Left lung (tissue), 10 donors: ENCODE data around the gene SH2D5. TPM values are rescaled to one million over a fixed set of nuclear protein-coding genes. Genes with fewer than 3 reads are reported as not detected.
A peak's percentile ranks its signal among the peaks of the same experiment; 100 is the strongest.
"Not testable (repeated sequence)": the region's sequence is repeated elsewhere in the genome, so short reads cannot be mapped to it uniquely, and the experiment has no call there.

Experiments used
- ATAC-seq: fragments of 200-7000 bp; cut with Tn5 transposase; one replicate; pipeline ENCODE4 v1.9.1; 2020; ENCODE audit warnings: moderate library complexity
- DNase-seq, 4 donors: peaks; one replicate each; pipeline ENCODE4 v3.0.0-alpha.2; 2013 to 2020
- H3K27ac ChIP-seq, 2 donors: fragments of 200-600 bp; sonication (generic) in 1 of 2; one replicate each; pipeline versions ENCODE4 v1.5.0 to v1.8.0; 2020 to 2021
- H3K27me3 ChIP-seq, 2 donors: fragments of 200-600 bp; sonication (generic) in 1 of 2; one replicate each; pipeline versions ENCODE4 v1.5.0 to v1.8.0; 2020 to 2021
- H3K36me3 ChIP-seq, 2 donors: fragments of 200-600 bp; sonication (generic) in 1 of 2; one replicate each; pipeline versions ENCODE4 v1.5.0 to v1.8.0; 2020 to 2021
- H3K4me1 ChIP-seq, 2 donors: fragments of 200-600 bp; one replicate each; pipeline ENCODE4 v1.8.0; 2021
- H3K4me3 ChIP-seq, 2 donors: fragments of 200-600 bp; sonication (generic) in 1 of 2; one replicate each; pipeline versions ENCODE4 v1.5.0 to v1.8.0; 2020 to 2021; ENCODE audit warnings: mild to moderate bottlenecking in 1 of 2
- H3K9me3 ChIP-seq, 2 donors: fragments of 200-600 bp; sonication (generic) in 1 of 2; one replicate each; pipeline versions ENCODE4 v1.5.0 to v1.8.0; 2020 to 2021
- intact Hi-C, 2 donors: fragments of 100-400 bp; cut with DNase I; formaldehyde crosslinking; loops; one replicate each; pipeline versions ENCODE4 v1.11.2 to v1.14.2; 2022
- polyA plus RNA-seq, 6 donors: library from polyadenylated mRNA; unstranded; fragments of 120-200 nt; gene quantifications; one replicate each; pipeline ENCODE4 v1.2.1, GENCODE V29; 2013; ENCODE audit not compliant: insufficient read length in 6 of 6
- total RNA-seq, 2 donors: library from RNA; stranded (reverse); fragmentation: NEBNext Ultra II Directional; extraction: Animal tissue kit (Norgen Biotek cat#: 25700); gene quantifications; one replicate each; pipeline ENCODE4 v1.2.1, GENCODE V29; 2021
- TF ChIP-seq, protein P1 (sequence below), 2 donors: fragments of 200-600 bp; sonication (generic) in 1 of 2; IDR thresholded peaks; one replicate each; pipeline versions ENCODE4 v1.5.0 to v1.8.0; 2021; ENCODE audit warnings: antibody characterized with exemption in 2 of 2
- donor health status: DM: no; HTN: yes; CAD: no.
- donor health status: DM: no; HTN: no; CAD: no.

The SH2D5 gene
- total and polyA plus RNA-seq, 8 donors: 0.06 to 1.8 (median 0.12) TPM; not detected in 1

DNA sequence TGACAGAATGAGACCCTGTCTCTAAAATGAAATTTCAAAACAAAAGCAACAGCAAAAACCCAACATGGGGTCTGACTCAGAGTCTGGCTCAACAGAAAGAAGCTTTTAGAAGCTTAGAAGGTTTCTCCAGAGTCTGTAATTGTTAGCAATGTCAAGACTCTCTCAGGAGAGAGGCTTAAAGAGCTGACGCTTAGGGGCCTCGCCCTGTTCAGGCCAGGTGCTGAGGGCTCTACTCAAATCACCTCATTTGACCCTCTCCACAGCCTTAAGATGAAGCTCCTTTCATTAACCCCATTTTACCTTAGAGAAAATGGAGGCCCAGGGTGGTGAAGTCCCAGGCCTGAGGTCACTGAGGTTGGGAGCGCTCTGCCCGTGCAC is 9.4 kb downstream of the SH2D5 start:
- peaks cover 0 to 16% of the 10 kb centered on the region in 2 donors for H3K27me3 ChIP-seq
- DNase-seq: peak in 1 of 4 donors; percentile 21
- TF ChIP-seq, protein P1, sequence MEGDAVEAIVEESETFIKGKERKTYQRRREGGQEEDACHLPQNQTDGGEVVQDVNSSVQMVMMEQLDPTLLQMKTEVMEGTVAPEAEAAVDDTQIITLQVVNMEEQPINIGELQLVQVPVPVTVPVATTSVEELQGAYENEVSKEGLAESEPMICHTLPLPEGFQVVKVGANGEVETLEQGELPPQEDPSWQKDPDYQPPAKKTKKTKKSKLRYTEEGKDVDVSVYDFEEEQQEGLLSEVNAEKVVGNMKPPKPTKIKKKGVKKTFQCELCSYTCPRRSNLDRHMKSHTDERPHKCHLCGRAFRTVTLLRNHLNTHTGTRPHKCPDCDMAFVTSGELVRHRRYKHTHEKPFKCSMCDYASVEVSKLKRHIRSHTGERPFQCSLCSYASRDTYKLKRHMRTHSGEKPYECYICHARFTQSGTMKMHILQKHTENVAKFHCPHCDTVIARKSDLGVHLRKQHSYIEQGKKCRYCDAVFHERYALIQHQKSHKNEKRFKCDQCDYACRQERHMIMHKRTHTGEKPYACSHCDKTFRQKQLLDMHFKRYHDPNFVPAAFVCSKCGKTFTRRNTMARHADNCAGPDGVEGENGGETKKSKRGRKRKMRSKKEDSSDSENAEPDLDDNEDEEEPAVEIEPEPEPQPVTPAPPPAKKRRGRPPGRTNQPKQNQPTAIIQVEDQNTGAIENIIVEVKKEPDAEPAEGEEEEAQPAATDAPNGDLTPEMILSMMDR (IDR thresholded peaks at IDR 0.05): no peak
- H3K36me3 ChIP-seq: no peaks in the 10 kb centered on the region
- peaks cover 0 to 2% of the 10 kb centered on the region in 2 donors for H3K4me1 ChIP-seq
- H3K9me3 ChIP-seq: no peaks in the 10 kb centered on the region
- peak; percentile 66 for ATAC-seq
- no peak overlapping the region for H3K4me3 ChIP-seq
- intact Hi-C loops: no loop called here
- no peak overlapping the region for H3K27ac ChIP-seq

DNA sequence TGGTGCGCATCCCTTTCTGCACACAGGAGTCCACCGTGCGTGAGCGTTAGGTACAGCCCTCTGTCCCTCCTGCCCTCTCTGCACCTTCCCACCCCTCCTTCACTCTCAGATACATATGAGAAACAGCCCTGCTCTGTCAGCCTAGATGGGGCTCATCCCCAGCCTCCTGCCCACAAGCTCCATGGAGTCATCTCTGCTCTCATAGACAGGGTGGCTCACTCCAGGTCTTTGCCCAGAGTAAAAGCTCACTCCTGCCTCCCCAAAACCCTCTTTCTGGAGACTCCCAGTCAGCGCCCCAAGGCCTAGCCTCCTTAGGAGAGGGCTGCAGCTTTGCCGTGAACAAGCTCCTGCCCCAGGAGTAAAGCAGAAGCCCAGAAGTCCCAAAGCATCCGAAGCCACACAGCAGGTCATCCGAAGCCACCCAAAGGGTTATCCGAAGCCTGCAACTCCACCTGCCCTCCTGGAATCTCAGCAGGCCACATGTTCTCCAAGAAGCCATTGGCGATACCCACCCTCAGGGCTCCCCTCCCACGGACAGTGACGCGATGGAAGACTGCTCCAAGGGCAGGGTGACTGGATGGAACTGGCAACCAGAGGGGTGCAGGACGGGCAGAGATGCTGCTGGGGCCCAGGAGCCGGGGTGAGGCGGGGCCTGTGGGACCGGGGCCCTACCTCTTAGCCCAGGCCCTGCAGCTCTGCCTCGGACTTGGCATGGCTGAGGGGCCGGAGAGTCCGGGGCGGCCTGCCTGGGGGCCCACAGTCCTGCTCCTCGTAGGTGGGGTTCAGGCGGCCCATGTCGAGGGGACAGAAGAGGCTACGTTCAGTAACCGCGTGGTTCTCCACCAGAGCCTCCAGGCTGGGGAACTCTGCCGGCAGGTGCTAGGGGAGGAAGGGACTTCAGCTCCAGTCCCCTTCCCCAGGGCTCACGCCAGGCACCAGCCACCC is 11.1 kb downstream of the SH2D5 start:
- H3K4me3 ChIP-seq: no peak overlapping the region
- no peak overlapping the region for H3K27ac ChIP-seq
- DNase-seq (peak in 2 of 4 donors; percentile 25 to 57), ATAC-seq (no peak)
- TF ChIP-seq, protein P1 (IDR thresholded peaks at IDR 0.05): no peak
- intact Hi-C loops: no loop called here
- H3K36me3 ChIP-seq: no peaks in the 10 kb centered on the region
- H3K4me1 ChIP-seq: peaks cover 0 to 10% of the 10 kb centered on the region in 2 donors
- H3K9me3 ChIP-seq: no peaks in the 10 kb centered on the region
- H3K27me3 ChIP-seq: peaks cover 0 to 33% of the 10 kb centered on the region in 2 donors

DNA sequence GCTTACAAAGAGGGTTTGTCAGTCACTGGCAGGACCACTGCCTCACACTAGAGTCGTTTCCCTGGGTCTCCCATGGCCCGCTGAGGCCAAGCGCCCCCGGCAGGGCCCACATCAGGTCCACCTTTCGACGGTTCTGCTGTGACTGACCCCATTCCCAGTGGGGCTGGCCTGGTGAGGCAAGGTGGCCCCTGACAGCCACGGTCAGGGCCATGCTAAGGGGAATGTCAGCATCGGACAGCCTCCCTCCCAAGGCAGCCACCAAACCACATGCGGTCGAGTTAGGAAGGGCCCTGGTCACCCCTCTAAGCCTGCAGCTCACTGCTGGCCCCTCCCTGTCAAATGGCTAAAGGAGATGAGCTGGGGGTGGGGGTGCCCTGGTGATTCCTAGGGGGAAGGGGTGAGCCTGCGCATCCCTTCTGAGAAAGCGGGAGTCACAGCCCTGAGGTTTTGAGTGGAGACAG is 11.8 kb downstream of the SH2D5 start:
- peaks cover 0 to 41% of the 10 kb centered on the region in 2 donors for H3K27me3 ChIP-seq
- H3K4me3 ChIP-seq: no peak overlapping the region
- intact Hi-C loops: no loop called here
- DNase-seq: peak in 2 of 4 donors; percentile 28 to 59
- H3K27ac ChIP-seq: no peak overlapping the region
- H3K36me3 ChIP-seq: no peaks in the 10 kb centered on the region
- TF ChIP-seq, protein P1 (IDR thresholded peaks at IDR 0.05): no peak
- no peaks in the 10 kb centered on the region for H3K9me3 ChIP-seq
- ATAC-seq: no peak
- H3K4me1 ChIP-seq: peaks cover 0 to 10% of the 10 kb centered on the region in 2 donors

DNA sequence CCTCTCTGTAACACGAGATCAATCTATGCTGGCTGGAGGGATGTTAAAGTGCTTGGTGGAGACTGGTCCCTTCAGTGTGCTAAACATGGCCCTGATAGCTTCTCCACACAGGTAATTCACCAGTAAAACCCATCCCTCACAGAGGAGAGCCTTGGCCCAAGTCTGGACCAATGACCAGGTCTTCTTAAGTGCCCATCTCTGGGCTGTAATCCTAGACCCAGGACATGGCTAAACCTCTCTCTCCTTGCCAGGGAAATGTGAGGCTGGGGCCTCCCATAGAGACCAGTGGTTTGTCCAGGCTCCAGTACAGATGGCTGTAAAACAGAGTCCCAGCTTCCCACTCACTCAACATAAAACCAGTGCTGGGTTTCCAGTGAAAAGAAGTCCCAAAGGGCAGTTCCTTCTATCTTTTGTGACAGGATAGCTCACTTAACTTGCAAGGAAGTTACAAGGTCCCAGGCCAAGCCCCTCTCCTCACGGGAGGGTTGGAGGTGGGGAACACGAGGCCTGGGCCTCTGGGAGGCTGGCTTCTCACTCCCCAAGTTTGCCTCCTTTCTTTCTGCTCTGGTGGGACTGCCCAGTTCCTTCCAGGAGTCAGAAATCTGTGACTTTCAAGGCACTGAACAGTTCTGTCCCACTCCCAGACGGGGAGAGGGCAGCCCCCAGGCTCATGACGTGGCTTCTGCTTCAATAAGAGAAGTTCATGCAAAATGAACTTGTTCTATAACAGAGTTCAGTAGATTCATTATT is 12.5 kb downstream of the SH2D5 start:
- Histone ChIP-seq H3K9me3 (no peaks in the 10 kb centered on the region), H3K27me3 (peaks cover 0 to 47% of the 10 kb centered on the region in 2 donors), H3K27ac (no peak overlapping the region), H3K36me3 (no peaks in the 10 kb centered on the region), H3K4me3 (no peak overlapping the region), H3K4me1 (peaks cover 0 to 10% of the 10 kb centered on the region in 2 donors)
- ATAC-seq: no peak
- TF ChIP-seq, protein P1 (IDR thresholded peaks at IDR 0.05): no peak
- DNase-seq: peak in 2 of 4 donors; percentile 15 to 33
- intact Hi-C loops: no loop called here

DNA sequence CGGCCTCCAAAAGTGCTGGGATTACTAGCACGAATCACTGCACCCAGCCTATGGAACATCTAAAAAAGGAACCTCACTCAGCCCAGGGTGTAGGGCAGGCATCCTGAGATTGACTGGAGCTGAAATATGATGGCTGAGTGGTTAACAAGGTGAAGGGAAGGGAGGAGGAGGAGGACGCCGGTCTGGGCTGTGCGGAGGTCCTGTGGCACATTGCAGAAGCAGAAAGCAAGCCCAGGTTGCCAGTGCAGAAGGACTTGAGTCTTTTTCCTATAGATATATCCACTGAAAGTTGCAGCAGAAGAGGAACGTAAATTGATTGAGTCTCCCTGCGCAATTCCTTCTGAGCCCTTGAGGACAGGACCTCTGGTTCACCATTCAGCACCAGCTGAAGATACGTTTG is 13.2 kb downstream of the SH2D5 start:
- intact Hi-C loops: no loop called here
- H3K9me3 ChIP-seq: no peaks in the 10 kb centered on the region
- H3K36me3 ChIP-seq: no peaks in the 10 kb centered on the region
- no peak overlapping the region for H3K27ac ChIP-seq
- peak in 1 of 4 donors; percentile 23 for DNase-seq
- H3K4me1 ChIP-seq: peaks cover 0 to 10% of the 10 kb centered on the region in 2 donors
- H3K27me3 ChIP-seq: peaks cover 0 to 48% of the 10 kb centered on the region in 2 donors
- TF ChIP-seq, protein P1 (IDR thresholded peaks at IDR 0.05): no peak
- no peak overlapping the region for H3K4me3 ChIP-seq
- no peak for ATAC-seq

DNA sequence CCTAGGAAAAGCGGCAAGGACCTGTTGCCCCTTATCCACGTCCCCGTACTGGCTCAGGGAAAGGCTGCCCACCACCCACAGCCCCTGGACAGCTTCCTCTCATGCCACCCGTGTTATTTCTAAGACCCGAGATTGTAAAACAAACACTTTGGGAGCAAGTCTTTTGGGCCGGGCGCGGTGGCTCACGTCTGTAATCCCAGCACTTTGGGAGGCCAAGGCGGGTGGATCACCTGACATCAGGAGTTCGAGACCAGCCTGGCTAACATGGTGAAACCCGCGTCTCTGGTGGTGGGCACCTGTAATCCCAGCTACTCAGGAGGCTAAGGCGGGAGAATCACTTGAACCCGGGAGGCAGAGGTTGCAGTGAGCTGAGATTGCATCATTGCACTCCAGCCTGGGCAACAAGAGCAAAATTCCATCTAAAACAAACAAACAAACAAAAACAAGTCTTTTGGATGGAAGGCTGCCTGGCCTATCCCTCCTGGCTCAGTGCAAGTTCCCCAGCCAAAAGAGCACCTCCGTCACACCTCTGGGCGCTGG is 14.1 kb downstream of the SH2D5 start:
- H3K9me3 ChIP-seq, ATAC-seq, H3K36me3 ChIP-seq, H3K27ac ChIP-seq, intact Hi-C loops: not testable (repeated sequence)
- Histone ChIP-seq H3K4me3 (peak overlapping the region; percentile 31 to 48), H3K27me3 (peaks cover 0 to 54% of the 10 kb centered on the region in 2 donors), H3K4me1 (peaks cover 0 to 10% of the 10 kb centered on the region in 2 donors)
- peak in 1 of 4 donors; percentile 14 for DNase-seq
